Neuronal stem cell (in vitro differentiated cells): Measurements from ENCODE around the gene MERTK.

Source experiments
- DNase-seq: peaks from one replicate; pipeline ENCODE4 v3.0.0-alpha.2; 2013; ENCODE audit warnings: low spot score
- H2AFZ ChIP-seq: one replicate; pipeline ENCODE4 v1.6.1; 2013; ENCODE audit warnings: mild to moderate bottlenecking, low read length, inconsistent platforms
- H2AK5ac ChIP-seq: 2 replicates; pipeline ENCODE4 v1.6.1; 2013; ENCODE audit warnings: low read depth, mild to moderate bottlenecking, inconsistent platforms, low read length, moderate library complexity, mixed read lengths
- H2BK120ac ChIP-seq: 2 replicates; pipeline ENCODE4 v1.6.1; 2013; ENCODE audit warnings: low read depth, mild to moderate bottlenecking, inconsistent platforms, low read length, moderate library complexity, mixed read lengths
- H2BK12ac ChIP-seq: one replicate; pipeline ENCODE4 v1.6.1; 2013; ENCODE audit warnings: low read length, inconsistent platforms
- H2BK15ac ChIP-seq: 2 replicates; pipeline ENCODE4 v1.6.1; 2013; ENCODE audit warnings: mild to moderate bottlenecking, low read length, inconsistent platforms, mixed read lengths
- H2BK5ac ChIP-seq: one replicate; pipeline ENCODE4 v1.6.1; 2013; ENCODE audit warnings: inconsistent platforms, mild to moderate bottlenecking, low read length, moderate library complexity
- H3K14ac ChIP-seq: one replicate; pipeline ENCODE4 v1.6.1; 2013; ENCODE audit warnings: low read length, inconsistent platforms
- H3K18ac ChIP-seq: 2 replicates; pipeline ENCODE4 v1.6.1; 2013; ENCODE audit warnings: low read length, inconsistent platforms
- H3K23ac ChIP-seq: 2 replicates; pipeline ENCODE4 v1.6.1; 2013; ENCODE audit warnings: low read depth, mild to moderate bottlenecking, mixed read lengths, low read length, inconsistent platforms; ENCODE audit not compliant: poor library complexity
- H3K27ac ChIP-seq: replicated peaks from 3 replicates; pipeline ENCODE4 v1.5.1; 2013; ENCODE audit warnings: low read length, inconsistent platforms
- H3K27me3 ChIP-seq, 3 experiments: 2 replicates each; pipeline ENCODE4 v1.6.1; 2013; ENCODE audit warnings: low read length in 3 of 3, mild to moderate bottlenecking in 2 of 3, inconsistent platforms in 1 of 3, low read depth in 1 of 3, mixed read lengths in 1 of 3, moderate library complexity in 1 of 3; ENCODE audit not compliant: control insufficient read depth in 3 of 3, insufficient read depth in 3 of 3
- H3K36me3 ChIP-seq, 2 donors: replicated peaks in 1 of 2; 2 replicates each; pipeline ENCODE4 v1.6.1; 2013; ENCODE audit warnings: low read length in 2 of 2; ENCODE audit not compliant: control insufficient read depth in 2 of 2, insufficient read depth in 2 of 2
- H3K4ac ChIP-seq: 2 replicates; pipeline ENCODE4 v1.6.1; 2013; ENCODE audit warnings: inconsistent platforms, mild to moderate bottlenecking, low read length, moderate library complexity
- H3K4me1 ChIP-seq, 2 donors: 1 replicate in 1 of 2; 2 replicates in 1 of 2; pipeline ENCODE4 v1.6.1; 2013; ENCODE audit warnings: low read length in 2 of 2, low read depth in 1 of 2; ENCODE audit not compliant: control insufficient read depth in 2 of 2, insufficient read depth in 1 of 2
- H3K4me2 ChIP-seq: one replicate; pipeline ENCODE4 v1.6.1; 2013; ENCODE audit warnings: mild to moderate bottlenecking, low read length, inconsistent platforms; ENCODE audit not compliant: insufficient read depth, poor library complexity, severe bottlenecking
- H3K4me3 ChIP-seq, 2 donors: 2 replicates each; pipeline ENCODE4 v1.5.1; 2013; ENCODE audit warnings: low read length in 2 of 2, mild to moderate bottlenecking in 2 of 2, inconsistent platforms in 1 of 2, moderate library complexity in 1 of 2
- H3K79me1 ChIP-seq: one replicate; pipeline ENCODE4 v1.6.1; 2013; ENCODE audit warnings: low read depth, mild to moderate bottlenecking, inconsistent platforms, low read length, moderate library complexity
- H3K9ac ChIP-seq: one replicate; pipeline ENCODE4 v1.6.1; 2013; ENCODE audit warnings: mild to moderate bottlenecking, low read depth, low read length, inconsistent platforms; ENCODE audit not compliant: poor library complexity
- H3K9me3 ChIP-seq, 2 donors: replicated peaks in 1 of 2; 2 replicates each; pipeline versions ENCODE3 to v1.6.1; 2013; ENCODE audit warnings: low read length in 2 of 2, mild to moderate bottlenecking in 2 of 2, inconsistent platforms in 1 of 2, low read depth in 1 of 2, mixed read lengths in 1 of 2, moderate library complexity in 1 of 2; ENCODE audit not compliant: control insufficient read depth in 2 of 2, insufficient read depth in 1 of 2
- H4K8ac ChIP-seq: one replicate; pipeline ENCODE4 v1.6.1; 2013; ENCODE audit warnings: low read depth, mild to moderate bottlenecking, inconsistent platforms, low read length, moderate library complexity
- H4K91ac ChIP-seq: one replicate; pipeline ENCODE4 v1.6.1; 2013; ENCODE audit warnings: low read length, low read depth, mild to moderate bottlenecking, inconsistent platforms; ENCODE audit not compliant: poor library complexity
- WGBS, 2 donors: extraction: QIAGEN DNeasy Blood & Tissue Kit; methylation state at CpG; one replicate each; pipeline ENCODE4 v1.1.7; 2013; ENCODE audit warnings: missing lambda C conversion rate in 2 of 2, mixed read lengths in 1 of 2; ENCODE audit not compliant: insufficient read length in 2 of 2, insufficient replicate concordance in 1 of 2; ENCODE audit errors: extremely low coverage in 2 of 2; 5-methylcytosine and 5-hydroxymethylcytosine counted together

The MERTK gene

GRCh38 chr2:112031473-112032223, 133.2 kb downstream of the MERTK start:
- no CpG with 5 or more reads among the region's 12 CpGs for WGBS, 2 donors
- Histone ChIP-seq H3K27ac (peak overlapping the region; percentile 28), H2BK12ac (no peak overlapping the region), H4K8ac (no peak overlapping the region), H3K4me2 (no peak overlapping the region), H2BK15ac (no peak overlapping the region), H2AFZ (peak overlapping the region; percentile 78), H3K14ac (no peak overlapping the region), H2BK120ac (no peak overlapping the region), H3K27me3 (no peaks in the 10 kb centered on the region), H3K4ac (no peak overlapping the region), H3K9me3 (peaks cover 0 to 4% of the 10 kb centered on the region in 2 donors), H3K4me3 (peak overlapping the region in 1 of 2 donors; percentile 17), H2BK5ac (no peak overlapping the region), H4K91ac (no peak overlapping the region), H3K79me1 (no peaks in the 10 kb centered on the region), H2AK5ac (no peak overlapping the region), H3K18ac (no peak overlapping the region), H3K36me3 (no peaks in the 10 kb centered on the region), H3K9ac (no peak overlapping the region), H3K23ac (no peak overlapping the region), H3K4me1 (peaks cover 4 to 6% of the 10 kb centered on the region in 2 donors)
- DNase-seq, result no peak

- Histone ChIP-seq H4K8ac (no peak overlapping the region), H3K4me3 (no peak overlapping the region), H3K36me3 (no peaks in the 10 kb centered on the region), H3K4me2 (no peak overlapping the region), H4K91ac (no peak overlapping the region), H2AFZ (peak overlapping the region; percentile 78), H3K14ac (no peak overlapping the region), H3K18ac (no peak overlapping the region), H3K27me3 (no peaks in the 10 kb centered on the region), H2BK5ac (no peak overlapping the region), H3K79me1 (no peaks in the 10 kb centered on the region), H3K27ac (no peak overlapping the region), H3K23ac (no peak overlapping the region), H2BK12ac (no peak overlapping the region), H2BK120ac (no peak overlapping the region), H2AK5ac (no peak overlapping the region), H3K4ac (no peak overlapping the region), H3K9me3 (peaks cover 0 to 4% of the 10 kb centered on the region in 2 donors), H3K4me1 (peaks cover 4 to 6% of the 10 kb centered on the region in 2 donors), H2BK15ac (no peak overlapping the region), H3K9ac (no peak overlapping the region)
- no peak for DNase-seq
- no CpG with 5 or more reads among the region's 4 CpGs for WGBS, 2 donors
These were observed 133.8 kb downstream of the MERTK start for GRCh38 chr2:112032224-112032586.

- H3K23ac ChIP-seq, result no peak overlapping the region
- no peak overlapping the region for H3K14ac ChIP-seq
- H3K27me3 ChIP-seq, result no peaks in the 10 kb centered on the region
- H3K4me3 ChIP-seq, result no peak overlapping the region
- no peak overlapping the region for H2AFZ ChIP-seq
- H2BK5ac ChIP-seq, result no peak overlapping the region
- H3K27ac ChIP-seq, result no peak overlapping the region
- peaks cover 4 to 6% of the 10 kb centered on the region in 2 donors for H3K4me1 ChIP-seq
- no peak overlapping the region for H2AK5ac ChIP-seq
- no peaks in the 10 kb centered on the region for H3K79me1 ChIP-seq
- peaks cover 0 to 4% of the 10 kb centered on the region in 2 donors for H3K9me3 ChIP-seq
- WGBS, 2 donors, result no CpG with 5 or more reads among the region's 4 CpGs
- H2BK12ac ChIP-seq, result no peak overlapping the region
- H3K4ac ChIP-seq, result no peak overlapping the region
- H2BK120ac ChIP-seq, result no peak overlapping the region
- no peak overlapping the region for H3K18ac ChIP-seq
- H2BK15ac ChIP-seq, result no peak overlapping the region
- H3K36me3 ChIP-seq, result no peaks in the 10 kb centered on the region
- DNase-seq, result no peak
- no peak overlapping the region for H4K8ac ChIP-seq
- no peak overlapping the region for H4K91ac ChIP-seq
- no peak overlapping the region for H3K4me2 ChIP-seq
- H3K9ac ChIP-seq, result no peak overlapping the region
These were observed 134.5 kb downstream of the MERTK start for GRCh38 chr2:112032689-112033465.

GRCh38 chr2:112033600-112033999, 135.2 kb downstream of the MERTK start:
- peaks cover 4 to 6% of the 10 kb centered on the region in 2 donors for H3K4me1 ChIP-seq
- H3K79me1 ChIP-seq, result no peaks in the 10 kb centered on the region
- no peak overlapping the region for H4K91ac ChIP-seq
- H3K9me3 ChIP-seq, result peaks cover 0 to 4% of the 10 kb centered on the region in 2 donors
- H3K27ac ChIP-seq, result no peak overlapping the region
- H3K23ac ChIP-seq, result no peak overlapping the region
- H4K8ac ChIP-seq, result no peak overlapping the region
- no peaks in the 10 kb centered on the region for H3K36me3 ChIP-seq
- no peak overlapping the region for H3K4me2 ChIP-seq
- H3K4me3 ChIP-seq, result no peak overlapping the region
- no peak overlapping the region for H2AFZ ChIP-seq
- H3K9ac ChIP-seq, result no peak overlapping the region
- no peak overlapping the region for H2BK120ac ChIP-seq
- no peak overlapping the region for H2BK12ac ChIP-seq
- H2BK5ac ChIP-seq, result no peak overlapping the region
- H3K18ac ChIP-seq, result no peak overlapping the region
- no peak overlapping the region for H3K14ac ChIP-seq
- WGBS, 2 donors, result no CpG with 5 or more reads among the region's 1 CpG
- no peak overlapping the region for H2AK5ac ChIP-seq
- H2BK15ac ChIP-seq, result no peak overlapping the region
- DNase-seq, result no peak
- H3K4ac ChIP-seq, result no peak overlapping the region
- no peaks in the 10 kb centered on the region for H3K27me3 ChIP-seq
